HEK293 (cell line): ENCODE measurements around the gene AGO1.

Source experiments
- CTCF ChIA-PET: fragments of 350-600 bp; formaldehyde crosslinking; extraction: SDS; loops from one replicate; lab custom pipeline; 2021; ENCODE audit warnings: antibody characterized with exemption; lab: Yijun Ruan, JAX
- POLR2A ChIA-PET: fragments of 300-600 bp; formaldehyde crosslinking; extraction: SDS; loops from one replicate; lab custom pipeline; 2020; ENCODE audit warnings: antibody characterized with exemption, inconsistent platforms; lab: Yijun Ruan, JAX
- H3K27ac ChIP-seq: fragments of 200-500 bp; sonication (Bioruptor generic); 2 replicates; pipeline ENCODE4 v1.5.1; 2014; ENCODE audit warnings: low read depth, low read length, control low read depth, inconsistent platforms; ENCODE audit errors: extremely low read depth
- H3K36me3 ChIP-seq, 2 experiments: fragments of 200-500 bp in 1 of 2; sonication (Bioruptor generic) in 1 of 2; 1 replicate in 1 of 2; 2 replicates in 1 of 2; pipeline ENCODE4 v1.5.1; 2014 to 2017; ENCODE audit warnings: inconsistent platforms in 2 of 2, low read length in 2 of 2; ENCODE audit not compliant: control insufficient read depth in 2 of 2, insufficient read depth in 1 of 2
- H3K4me1 ChIP-seq: fragments of 200-500 bp; sonication (Bioruptor generic); 2 replicates; pipeline ENCODE4 v1.5.1; 2014; ENCODE audit warnings: mild to moderate bottlenecking, low read length, inconsistent platforms; ENCODE audit not compliant: control insufficient read depth, insufficient read depth
- H3K4me3 ChIP-seq: 2 replicates; pipeline ENCODE4 v1.5.1; 2011; ENCODE audit warnings: low read depth, mild to moderate bottlenecking, control low read depth, low read length, moderate library complexity
- H3K9me3 ChIP-seq: fragments of 200-500 bp; sonication (Bioruptor generic); 2 replicates; pipeline ENCODE4 v1.5.1; 2014; ENCODE audit warnings: low read depth, low read length, inconsistent platforms; ENCODE audit not compliant: control insufficient read depth, insufficient read depth
- HOXC10 ChIP-seq: sonication (generic); formaldehyde crosslinking; IDR thresholded peaks from 2 replicates; pipeline ENCODE4 v1.8.1; 2023; ENCODE audit warnings: mild to moderate bottlenecking, missing genetic modification reagents
- REST ChIP-seq: fragments of 450-650 bp; formaldehyde crosslinking; IDR thresholded peaks from 2 replicates; pipeline ENCODE4 v1.5.1; 2016; ENCODE audit warnings: missing biosample characterization, missing genetic modification characterization
- ZBTB6 ChIP-seq: fragments of 450-650 bp; formaldehyde crosslinking; IDR thresholded peaks from 2 replicates; pipeline ENCODE4 v1.5.1; 2017; ENCODE audit warnings: missing biosample characterization, missing genetic modification characterization
- ZNF121 ChIP-seq: fragments of 450-650 bp; formaldehyde crosslinking; IDR thresholded peaks from 2 replicates; pipeline ENCODE4 v1.5.1; 2016; ENCODE audit warnings: missing biosample characterization, missing genetic modification characterization
- ZNF148 ChIP-seq: fragments of 450-650 bp; formaldehyde crosslinking; IDR thresholded peaks from 2 replicates; pipeline ENCODE4 v1.5.0; 2017; ENCODE audit warnings: missing biosample characterization, missing genetic modification characterization, borderline replicate concordance
- ZNF239 ChIP-seq: fragments of 450-650 bp; formaldehyde crosslinking; IDR thresholded peaks from 2 replicates; pipeline ENCODE4 v1.5.1; 2016; ENCODE audit warnings: missing biosample characterization, missing genetic modification characterization
- ZNF473 ChIP-seq: fragments of 450-650 bp; formaldehyde crosslinking; IDR thresholded peaks from 2 replicates; pipeline ENCODE4 v1.5.1; 2017; ENCODE audit warnings: missing biosample characterization, missing genetic modification characterization
- ZNF513 ChIP-seq: fragments of 450-650 bp; IDR thresholded peaks from 2 replicates; pipeline ENCODE4 v1.5.1; 2018; ENCODE audit warnings: missing biosample characterization, missing genetic modification characterization
- ZNF555 ChIP-seq: fragments of 450-650 bp; formaldehyde crosslinking; conservative IDR thresholded peaks from 2 replicates; pipeline ENCODE4 v1.5.1; 2017; ENCODE audit warnings: missing biosample characterization, mild to moderate bottlenecking, missing genetic modification characterization, inconsistent platforms
- ZNF76 ChIP-seq: fragments of 450-650 bp; formaldehyde crosslinking; IDR thresholded peaks from 2 replicates; pipeline ENCODE4; 2016; ENCODE audit warnings: low read depth, missing biosample characterization, missing genetic modification characterization, borderline replicate concordance
- ZSCAN18 ChIP-seq: fragments of 450-650 bp; formaldehyde crosslinking; IDR thresholded peaks from 2 replicates; pipeline ENCODE4 v1.5.1; 2016; ENCODE audit warnings: missing biosample characterization, missing genetic modification characterization

AGO1 gene

GRCh38 chr1:35881850-35882273 is 1.1 kb upstream of the AGO1 start:
- H3K9me3 ChIP-seq, result no peaks in the 10 kb centered on the region
- ChIA-PET POLR2A (no interaction called here), CTCF (interaction anchor here (0.6 to 2.2 kb wide), 9 partner anchors 9 to 46 kb away, joined by 3 to 15 read pairs (median 3); no protein-coding TSS in a partner anchor)
- no peak overlapping the region for H3K27ac ChIP-seq
- H3K4me3 ChIP-seq, result no peak overlapping the region
- H3K36me3 ChIP-seq, result no peaks in the 10 kb centered on the region
- TF ChIP-seq ZNF239 (tag by site-specific recombination) (no peak), HOXC10 (no peak), REST (tag by site-specific recombination) (peak; percentile 91), ZNF473 (tag by site-specific recombination) (no peak), ZSCAN18 (tag by site-specific recombination) (no peak), ZNF148 (no peak), ZNF76 (tag by site-specific recombination) (no peak), ZNF555 (tag by site-specific recombination) (no peak)
- H3K4me1 ChIP-seq, result peaks cover 16% of the 10 kb centered on the region

GRCh38 chr1:35882586-35882944 is 444 bp upstream of the AGO1 start:
- H3K27ac ChIP-seq, result no peak overlapping the region
- POLR2A ChIA-PET, result interaction anchor here (0.9 to 1.8 kb wide), 4 partner anchors 9 to 49 kb away, joined by 3 to 13 read pairs (median 4); partner anchors contain the start of gene AGO3
- no peaks in the 10 kb centered on the region for H3K9me3 ChIP-seq
- H3K36me3 ChIP-seq, result no peaks in the 10 kb centered on the region
- peaks cover 20% of the 10 kb centered on the region for H3K4me1 ChIP-seq
- 0 out of 2 replicates have a peak, but pooled peaks have one; percentile 10 for TF ChIP-seq ZNF121 (tag by site-specific recombination)
- no peak for TF ChIP-seq ZBTB6 (tag by site-specific recombination)
- TF ChIP-seq ZNF513, result no peak
- H3K4me3 ChIP-seq, result no peak overlapping the region
- CTCF ChIA-PET, result interaction anchor here (0.5 to 2.2 kb wide), 12 partner anchors 10 to 241 kb away, joined by 3 to 15 read pairs (median 3); no protein-coding TSS in a partner anchor
